Keratinocyte (primary cell): Measurements from ENCODE around the gene HEATR1. TPM values are rescaled to one million over a fixed set of nuclear protein-coding genes. Genes with fewer than 3 reads are reported as not detected.

Experiments used
- DNase-seq: peaks from one replicate; pipeline ENCODE4 v3.0.0-alpha.2; 2011; ENCODE audit warnings: low read depth, missing footprints, low spot score
- FAIRE-seq: peaks from 2 replicates; lab custom pipeline; 2011; peaks lifted over from hg19 to GRCh38; lab: Jason Lieb, UNC
- H2AFZ ChIP-seq: 2 replicates; pipeline ENCODE4 v1.6.0; 2012; ENCODE audit warnings: low read length, control low read depth, inconsistent platforms; ENCODE audit not compliant: control insufficient read depth
- H3K27ac ChIP-seq: 2 replicates; pipeline ENCODE4 v1.5.1; 2011; ENCODE audit warnings: low read length; ENCODE audit not compliant: control insufficient read depth, insufficient read depth
- H3K27me3 ChIP-seq: 3 replicates; pipeline ENCODE4 v1.6.0; 2011; ENCODE audit warnings: low read length; ENCODE audit not compliant: control insufficient read depth, insufficient read depth; ENCODE audit errors: extremely low read depth
- H3K36me3 ChIP-seq, 2 experiments: 2 replicates in 1 of 2; 3 replicates in 1 of 2; pipeline ENCODE4 v1.5.1; 2011; ENCODE audit warnings: low read length in 2 of 2, mild to moderate bottlenecking in 1 of 2; ENCODE audit not compliant: control insufficient read depth in 2 of 2, insufficient read depth in 2 of 2; ENCODE audit errors: extremely low read depth in 1 of 2
- H3K4me1 ChIP-seq: 3 replicates; pipeline ENCODE4 v1.5.1; 2011; ENCODE audit warnings: low read length; ENCODE audit not compliant: control insufficient read depth, insufficient read depth; ENCODE audit errors: extremely low read depth
- H3K4me2 ChIP-seq: 3 replicates; pipeline ENCODE4 v1.6.0; 2011; ENCODE audit warnings: low read depth, low read length; ENCODE audit not compliant: control insufficient read depth, insufficient read depth; ENCODE audit errors: extremely low read depth
- H3K4me3 ChIP-seq, 3 experiments: fragments of 200-600 bp in 1 of 3; sonication (generic) in 1 of 3; 2 replicates in 2 of 3; 3 replicates in 1 of 3; pipeline ENCODE4 v1.5.1; 2011 to 2016; ENCODE audit warnings: low read length in 3 of 3, mild to moderate bottlenecking in 3 of 3, control low read depth in 2 of 3, inconsistent platforms in 1 of 3, low read depth in 1 of 3, mixed read lengths in 1 of 3, mixed run types in 1 of 3, moderate library complexity in 1 of 3; ENCODE audit not compliant: control insufficient read depth in 2 of 3, insufficient read depth in 2 of 3; ENCODE audit errors: extremely low read depth in 1 of 3
- H3K79me2 ChIP-seq: 2 replicates; pipeline ENCODE4 v1.6.0; 2012; ENCODE audit warnings: low read length; ENCODE audit not compliant: control insufficient read depth, insufficient read depth
- H3K9ac ChIP-seq: 3 replicates; pipeline ENCODE4 v1.6.0; 2011; ENCODE audit warnings: low read length; ENCODE audit not compliant: control insufficient read depth, insufficient read depth; ENCODE audit errors: extremely low read depth
- H3K9me1 ChIP-seq: 3 replicates; pipeline ENCODE4 v1.6.0; 2011; ENCODE audit warnings: low read length; ENCODE audit not compliant: control insufficient read depth, insufficient read depth; ENCODE audit errors: extremely low read depth
- H3K9me3 ChIP-seq: 2 replicates; pipeline ENCODE4 v1.5.1; 2012; ENCODE audit warnings: low read depth, low read length; ENCODE audit not compliant: control insufficient read depth
- H4K20me1 ChIP-seq: 3 replicates; pipeline ENCODE4 v1.6.0; 2011; ENCODE audit warnings: low read length; ENCODE audit not compliant: control insufficient read depth, insufficient read depth; ENCODE audit errors: extremely low read depth
- CTCF ChIP-seq, 3 experiments: IDR thresholded peaks in 1 of 3; conservative IDR thresholded peaks in 1 of 3; optimal IDR thresholded peaks in 1 of 3; 2 replicates in 2 of 3; 3 replicates in 1 of 3; pipeline versions ENCODE3 to v1.5.1; 2011; ENCODE audit warnings: low read length in 3 of 3, mild to moderate bottlenecking in 3 of 3, moderate library complexity in 2 of 3, control low read depth in 1 of 3, inconsistent platforms in 1 of 3; ENCODE audit not compliant: insufficient read depth in 2 of 3; ENCODE audit errors: extremely low read depth in 1 of 3
- EZH2 ChIP-seq: IDR thresholded peaks from one replicate; pipeline ENCODE4 v1.6.1; 2012; ENCODE audit warnings: inconsistent platforms, mild to moderate bottlenecking, low read length, moderate library complexity
- dilution Hi-C: fragments of 300-500 bp; cut with MboI; formaldehyde crosslinking; loops from one replicate; pipeline ENCODE4 v1.7.0; 2020; ENCODE audit warnings: low sequenced_read_pairs; ENCODE audit not compliant: extremely low pct_ligation_motif_present
- polyA plus RNA-seq, 5 experiments: library from polyadenylated mRNA; depleted of rRNA in 3 of 5; stranded (reverse) in 3 of 5; stranded (forward) in 1 of 5; unstranded in 1 of 5; fragments of >200 nt; gene quantifications; 1 replicate in 1 of 5; 2 replicates in 3 of 5; 3 replicates in 1 of 5; pipeline versions ENCODE4 v1.2.1 to v1.2.3, GENCODE V29; 2011 to 2012; ENCODE audit warnings: missing spikeins in 2 of 5, low read depth in 1 of 5, low replicate concordance in 1 of 5

HEATR1 gene
- polyA plus RNA-seq, 1 donor (not counting 4 experiments of a cell fraction or from before 2014, with no cell fraction given), result 19.5 TPM

GRCh38 chr1:236619398-236619797 is 15.1 kb upstream of the HEATR1 start:
- no peaks in the 10 kb centered on the region for H3K9me3 ChIP-seq
- H3K27me3 ChIP-seq, result no peaks in the 10 kb centered on the region
- no peaks in the 10 kb centered on the region for H4K20me1 ChIP-seq
- H3K4me2 ChIP-seq, result no peak overlapping the region
- H3K79me2 ChIP-seq, result no peaks in the 10 kb centered on the region
- H3K9ac ChIP-seq, result no peak overlapping the region
- H3K9me1 ChIP-seq, result no peaks in the 10 kb centered on the region
- FAIRE-seq, result no peak
- no peak for DNase-seq
- H3K4me1 ChIP-seq, result no peaks in the 10 kb centered on the region
- H3K27ac ChIP-seq, result no peak overlapping the region
- no peak overlapping the region for H3K4me3 ChIP-seq
- no peaks in the 10 kb centered on the region for H3K36me3 ChIP-seq
- TF ChIP-seq CTCF (optimal IDR thresholded peaks at IDR 0.05 in 1 of 3, IDR thresholded peaks at IDR 0.05 in 1 of 3, conservative IDR thresholded peaks at IDR 0.05 in 1 of 3; ENCODE audit: extremely low read depth in 1 of 3, insufficient read depth in 2 of 3, low read length in 3 of 3), result no peak
- no peak for TF ChIP-seq EZH2
- dilution Hi-C loops, result no loop called here
- H2AFZ ChIP-seq, result no peak overlapping the region

- TF ChIP-seq EZH2 (no peak), CTCF (optimal IDR thresholded peaks at IDR 0.05 in 1 of 3, IDR thresholded peaks at IDR 0.05 in 1 of 3, conservative IDR thresholded peaks at IDR 0.05 in 1 of 3; ENCODE audit: extremely low read depth in 1 of 3, insufficient read depth in 2 of 3, low read length in 3 of 3) (no peak)
- Histone ChIP-seq H2AFZ (no peak overlapping the region), H3K27ac (no peak overlapping the region), H3K36me3 (no peaks in the 10 kb centered on the region), H4K20me1 (no peaks in the 10 kb centered on the region), H3K4me1 (no peaks in the 10 kb centered on the region), H3K9ac (no peak overlapping the region), H3K79me2 (no peaks in the 10 kb centered on the region), H3K9me3 (no peaks in the 10 kb centered on the region), H3K9me1 (no peaks in the 10 kb centered on the region), H3K4me2 (no peak overlapping the region), H3K27me3 (no peaks in the 10 kb centered on the region), H3K4me3 (no peak overlapping the region)
- no peak for DNase-seq
- dilution Hi-C loops, result no loop called here
- FAIRE-seq, result no peak
These were observed 14.2 kb upstream of the HEATR1 start for GRCh38 chr1:236618507-236618906.
